Measurements from ENCODE around the gene ITPA. TPM values are rescaled to one million over a fixed set of nuclear protein-coding genes. Genes with fewer than 3 reads are reported as not detected.

The ITPA gene
- total and polyA plus RNA-seq, 2 of the 13 experiments (the other 11 are each of a cell fraction or from before 2014, with no cell fraction given): 60.1 to 103 TPM

- TF ChIP-seq MAFG (CRISPR knock-in tag; IDR thresholded peaks at IDR 0.05) (no peak), RBFOX2 (IDR thresholded peaks at IDR 0.05; ENCODE audit: low read depth, low read length) (peak; percentile 97), SP4 (CRISPR knock-in tag; IDR thresholded peaks at IDR 0.05) (peak; percentile 12; the same call in 1 of the 2 replicates), HMG20B (CRISPR knock-in tag; conservative IDR thresholded peaks at IDR 0.05) (no peak; the same call in none of the 2 replicates), RARG (CRISPR knock-in tag; IDR thresholded peaks at IDR 0.05; ENCODE audit: low read depth) (no peak), BRCA1 (CRISPR knock-in tag; IDR thresholded peaks at IDR 0.05) (no peak), IKZF4 (CRISPR knock-in tag; IDR thresholded peaks at IDR 0.05; ENCODE audit: borderline replicate concordance, low read depth, not compliant biosample characterization) (no peak), XBP1 (CRISPR knock-in tag; IDR thresholded peaks at IDR 0.05) (no peak), BCLAF1 (IDR thresholded peaks at IDR 0.05) (no peak), TOE1 (CRISPR knock-in tag; IDR thresholded peaks at IDR 0.05) (no peak), ZNF839 (CRISPR knock-in tag; IDR thresholded peaks at IDR 0.05; ENCODE audit: borderline replicate concordance) (peak; percentile 95), ZKSCAN8 (CRISPR knock-in tag; IDR thresholded peaks at IDR 0.05; ENCODE audit: borderline replicate concordance) (no peak), SRSF9 (IDR thresholded peaks at IDR 0.05; ENCODE audit: borderline replicate concordance, insufficient read depth, low read depth, low read length, poor library complexity, severe bottlenecking) (no peak), RARA (CRISPR knock-in tag; IDR thresholded peaks at IDR 0.05) (peak; percentile 52), ZSCAN21 (CRISPR knock-in tag; IDR thresholded peaks at IDR 0.05; ENCODE audit: borderline replicate concordance) (no peak), SAFB2 (CRISPR knock-in tag; IDR thresholded peaks at IDR 0.05; ENCODE audit: borderline replicate concordance, low read depth) (peak; percentile 96), ZZZ3 (CRISPR knock-in tag; IDR thresholded peaks at IDR 0.05; ENCODE audit: borderline replicate concordance) (peak; percentile 70; the same call in 1 of the 2 replicates), AFF4 (CRISPR knock-in tag; IDR thresholded peaks at IDR 0.05) (no peak), ZNF782 (CRISPR knock-in tag; IDR thresholded peaks at IDR 0.05; ENCODE audit: borderline replicate concordance) (peak; percentile 84; the same call in 1 of the 2 replicates), LCORL (IDR thresholded peaks at IDR 0.05) (no peak), LCORL (CRISPR knock-in tag; IDR thresholded peaks at IDR 0.05) (no peak; the same call in 1 of the 2 replicates), KDM4B (CRISPR knock-in tag; IDR thresholded peaks at IDR 0.05) (no peak; the same call in 1 of the 2 replicates), ZFP36 (IDR thresholded peaks at IDR 0.05; ENCODE audit: borderline replicate concordance, low read depth, low read length, partially characterized antibody) (no peak), PRMT3 (CRISPR knock-in tag; IDR thresholded peaks at IDR 0.05; ENCODE audit: borderline replicate concordance, low read depth) (no peak), ZNF253 (CRISPR knock-in tag; IDR thresholded peaks at IDR 0.05; ENCODE audit: borderline replicate concordance) (no peak)
Observed at GRCh38 chr20:3209257-3209945, at the start of gene ITPA (continued).

Data from HepG2 (cell line).